Measurements from ENCODE around the gene PCAT6. TPM values are rescaled to one million over a fixed set of nuclear protein-coding genes. Genes with fewer than 3 reads are reported as not detected.

Gene PCAT6
- total RNA-seq: 1 to 10 TPM; 3.4 to 5.1 (median 4.3) TPM

DNA sequence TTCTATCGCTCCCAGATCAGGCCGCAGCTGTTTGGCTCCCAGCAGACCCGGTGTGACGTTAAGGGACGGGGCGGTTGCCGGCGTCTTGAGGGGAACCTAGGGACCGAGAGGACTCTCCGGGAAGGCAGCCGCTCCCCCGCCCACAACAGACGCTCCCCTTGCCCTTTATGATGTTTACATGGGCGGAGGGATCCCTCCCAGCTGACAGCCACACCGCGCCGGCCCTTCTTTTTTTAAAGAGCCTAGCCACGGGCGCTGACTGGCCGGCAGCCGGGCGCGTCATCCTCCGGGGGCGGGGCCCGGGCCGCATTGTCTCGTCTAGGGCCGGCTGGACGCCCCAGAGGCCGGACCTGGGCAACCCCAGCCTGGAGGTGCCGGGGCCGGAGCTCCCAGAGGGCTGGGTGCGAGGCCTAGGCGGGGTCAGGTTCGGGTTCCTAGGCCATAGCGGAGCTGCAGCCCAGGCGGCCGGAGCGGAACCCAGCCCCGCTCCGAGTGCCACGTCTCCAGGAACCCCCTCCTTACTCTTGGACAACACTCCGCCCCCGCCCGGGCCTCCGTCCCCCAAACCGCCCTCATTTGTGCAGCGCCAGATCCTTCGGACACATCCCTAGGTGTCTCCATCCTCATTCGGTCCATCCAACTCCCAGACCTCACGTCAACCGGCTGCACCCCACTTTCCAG lies at the start of gene PCAT6:
Gene PCAT6, plus strand, starts transcription at position 340 of the 681 bp plus-strand sequence.
- peak within 1 kb of the TSS; percentile 62 for H3K4me3 ChIP-seq (ENCODE audit: low read depth, poor library complexity, severe bottlenecking)
- peak; percentile 95 to 99 for DNase-seq (ENCODE audit: low spot score in 2 of 2)
- intact Hi-C loops (cut with DNase I; ENCODE audit: low total_unique reads): no loop called here
- TF ChIP-seq, protein P1, sequence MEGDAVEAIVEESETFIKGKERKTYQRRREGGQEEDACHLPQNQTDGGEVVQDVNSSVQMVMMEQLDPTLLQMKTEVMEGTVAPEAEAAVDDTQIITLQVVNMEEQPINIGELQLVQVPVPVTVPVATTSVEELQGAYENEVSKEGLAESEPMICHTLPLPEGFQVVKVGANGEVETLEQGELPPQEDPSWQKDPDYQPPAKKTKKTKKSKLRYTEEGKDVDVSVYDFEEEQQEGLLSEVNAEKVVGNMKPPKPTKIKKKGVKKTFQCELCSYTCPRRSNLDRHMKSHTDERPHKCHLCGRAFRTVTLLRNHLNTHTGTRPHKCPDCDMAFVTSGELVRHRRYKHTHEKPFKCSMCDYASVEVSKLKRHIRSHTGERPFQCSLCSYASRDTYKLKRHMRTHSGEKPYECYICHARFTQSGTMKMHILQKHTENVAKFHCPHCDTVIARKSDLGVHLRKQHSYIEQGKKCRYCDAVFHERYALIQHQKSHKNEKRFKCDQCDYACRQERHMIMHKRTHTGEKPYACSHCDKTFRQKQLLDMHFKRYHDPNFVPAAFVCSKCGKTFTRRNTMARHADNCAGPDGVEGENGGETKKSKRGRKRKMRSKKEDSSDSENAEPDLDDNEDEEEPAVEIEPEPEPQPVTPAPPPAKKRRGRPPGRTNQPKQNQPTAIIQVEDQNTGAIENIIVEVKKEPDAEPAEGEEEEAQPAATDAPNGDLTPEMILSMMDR (IDR thresholded peaks at IDR 0.05): no peak
- peak in 1 of 2 donors; percentile 13 for TF ChIP-seq POLR2A (IDR thresholded peaks at IDR 0.05)
- WGBS, 2 donors: 0 to 2% methylated on average over 32 to 35 of the region's 53 CpGs

DNA sequence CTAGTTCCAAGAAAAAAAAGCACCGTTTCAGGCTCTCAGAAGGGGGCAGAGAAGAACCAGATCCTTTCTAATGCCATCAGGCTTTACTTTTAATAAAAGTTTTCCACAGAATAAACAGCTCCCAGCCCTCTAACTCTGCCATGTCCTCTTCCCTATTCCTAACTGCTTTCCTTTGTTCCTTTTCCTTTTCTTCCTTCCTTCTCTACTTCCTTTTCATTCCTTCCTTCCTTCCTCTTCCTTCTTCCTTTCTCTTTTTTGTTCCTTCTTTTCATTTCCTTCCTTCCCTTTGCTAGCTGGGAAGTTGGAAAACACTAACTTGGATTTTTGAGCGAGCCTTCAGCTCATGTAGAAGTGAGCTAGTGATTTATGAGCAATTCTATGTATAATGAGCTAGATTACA lies 48.7 kb upstream of the PCAT6 start:
- 52 to 56% methylated on average over 2 of the region's 2 CpGs for WGBS, 2 donors
- no peak for TF ChIP-seq POLR2A (IDR thresholded peaks at IDR 0.05)
- TF ChIP-seq, protein P1 (IDR thresholded peaks at IDR 0.05): no peak
- no peak overlapping the region for H3K4me3 ChIP-seq (ENCODE audit: low read depth, poor library complexity, severe bottlenecking)
- intact Hi-C loops (cut with DNase I; ENCODE audit: low total_unique reads): no loop called here
- DNase-seq (ENCODE audit: low spot score in 2 of 2): no peak

DNA sequence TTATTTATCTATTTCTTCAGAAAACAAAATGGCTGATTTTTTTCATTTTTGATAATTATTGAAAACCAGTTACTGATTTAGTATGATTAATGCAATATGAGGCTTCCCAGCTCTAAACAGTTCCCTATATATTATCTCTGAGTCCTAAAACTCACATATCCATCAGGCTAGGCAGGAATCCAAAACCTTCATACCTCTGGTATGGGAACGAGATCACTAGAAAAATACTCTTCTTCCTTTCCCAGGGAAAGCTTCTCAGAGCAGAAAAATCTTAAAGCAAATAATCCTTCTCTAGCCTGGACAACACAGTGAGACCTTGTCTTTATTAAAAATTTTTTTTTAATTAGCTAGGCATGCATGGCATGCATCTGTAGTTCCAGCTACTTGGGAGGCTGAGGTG lies 45.0 kb upstream of the PCAT6 start:
- no peak overlapping the region for H3K4me3 ChIP-seq (ENCODE audit: low read depth, poor library complexity, severe bottlenecking)
- TF ChIP-seq, protein P1 (IDR thresholded peaks at IDR 0.05): no peak
- TF ChIP-seq POLR2A (IDR thresholded peaks at IDR 0.05): no peak
- 87 to 94% methylated on average over 1 of the region's 1 CpG for WGBS, 2 donors
- intact Hi-C loops (cut with DNase I; ENCODE audit: low total_unique reads): no loop called here
- no peak for DNase-seq (ENCODE audit: low spot score in 2 of 2)

DNA sequence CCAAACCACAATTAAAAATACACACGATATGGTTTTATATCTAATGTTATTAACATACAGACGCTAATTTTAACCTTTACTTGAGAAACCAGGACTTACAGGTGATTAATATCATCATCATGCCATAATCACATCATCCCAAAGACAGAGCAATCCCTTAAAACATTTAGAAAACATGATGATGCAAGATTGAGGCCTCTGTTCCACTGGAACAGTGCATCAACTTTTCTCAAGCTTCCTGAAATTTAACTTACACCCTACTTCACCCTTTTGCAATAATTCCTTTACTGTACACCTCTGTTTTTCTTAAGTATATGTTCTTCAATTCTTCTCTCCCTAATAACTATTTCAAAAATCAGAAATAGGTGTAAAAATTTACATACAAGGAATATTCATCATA lies 40.6 kb upstream of the PCAT6 start:
- 89 to 93% methylated on average over 2 of the region's 2 CpGs for WGBS, 2 donors
- H3K4me3 ChIP-seq (ENCODE audit: low read depth, poor library complexity, severe bottlenecking): no peak overlapping the region
- intact Hi-C loops (cut with DNase I; ENCODE audit: low total_unique reads): no loop called here
- no peak for DNase-seq (ENCODE audit: low spot score in 2 of 2)
- no peak for TF ChIP-seq POLR2A (IDR thresholded peaks at IDR 0.05)
- TF ChIP-seq, protein P1 (IDR thresholded peaks at IDR 0.05): no peak

DNA sequence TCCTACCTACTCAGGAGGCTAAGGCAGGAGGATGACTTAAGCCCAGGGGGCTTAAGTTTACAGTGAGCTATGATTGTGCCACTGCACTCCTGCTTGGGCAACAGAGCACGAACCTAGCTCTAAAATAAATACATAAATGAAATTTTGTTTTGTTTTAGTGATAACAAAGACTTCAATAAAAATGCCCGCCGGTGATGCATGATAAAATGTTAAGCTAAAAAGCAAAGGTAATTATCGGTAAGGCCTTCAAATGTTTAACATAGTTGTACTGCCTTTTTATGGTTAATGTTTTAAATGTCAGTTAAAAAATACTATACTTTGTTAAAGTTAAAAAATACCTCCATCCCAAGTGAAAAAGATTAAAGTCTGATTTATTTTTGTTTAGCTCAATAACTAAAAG lies 29.6 kb upstream of the PCAT6 start:
- no peak for TF ChIP-seq POLR2A (IDR thresholded peaks at IDR 0.05)
- TF ChIP-seq, protein P1 (IDR thresholded peaks at IDR 0.05): no peak
- WGBS, 2 donors: 85 to 89% methylated on average over 4 of the region's 4 CpGs
- intact Hi-C loops (cut with DNase I; ENCODE audit: low total_unique reads): no loop called here
- H3K4me3 ChIP-seq (ENCODE audit: low read depth, poor library complexity, severe bottlenecking): no peak overlapping the region
- DNase-seq (ENCODE audit: low spot score in 2 of 2): no peak

DNA sequence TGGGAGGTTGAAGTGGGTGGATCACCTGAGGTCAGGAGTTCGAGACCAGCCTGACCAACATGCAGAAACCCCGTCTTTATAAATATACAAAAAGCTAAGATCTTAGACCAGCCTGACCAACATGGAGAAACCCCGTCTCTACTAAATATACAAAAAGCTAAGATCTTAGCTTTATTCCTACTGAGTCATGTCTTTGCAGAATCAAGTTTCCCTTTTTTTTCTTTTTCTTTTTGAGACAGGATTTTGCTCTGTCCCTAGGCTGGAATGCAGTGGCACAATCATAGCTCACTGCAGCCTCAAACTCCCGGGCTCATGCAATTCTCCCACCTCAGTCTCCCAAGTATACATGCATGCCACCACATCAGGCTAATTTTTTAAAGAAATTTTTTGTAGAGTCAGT lies 23.9 kb upstream of the PCAT6 start:
- WGBS, 2 donors: 71 to 85% methylated on average over 4 of the region's 4 CpGs
- no peak for TF ChIP-seq POLR2A (IDR thresholded peaks at IDR 0.05)
- H3K4me3 ChIP-seq (ENCODE audit: low read depth, poor library complexity, severe bottlenecking): no peak overlapping the region
- intact Hi-C loops (cut with DNase I; ENCODE audit: low total_unique reads): no loop called here
- DNase-seq (ENCODE audit: low spot score in 2 of 2): no peak
